Endodermal cell (in vitro differentiated cells): ENCODE results near the gene GABBR1. TPM values are rescaled to one million over a fixed set of nuclear protein-coding genes. Genes with fewer than 3 reads are reported as not detected.

Source experiments
- DNase-seq: peaks from one replicate; pipeline ENCODE4 v3.0.0-alpha.2; 2017
- H3K27ac ChIP-seq: 2 replicates; pipeline ENCODE4 v1.5.1; 2013; ENCODE audit warnings: mild to moderate bottlenecking, low read depth, low read length, moderate library complexity
- H3K27me3 ChIP-seq: 2 replicates; pipeline ENCODE4 v1.6.1; 2013; ENCODE audit warnings: mild to moderate bottlenecking, low read length, moderate library complexity; ENCODE audit not compliant: insufficient read depth, control insufficient read depth, poor library complexity, severe bottlenecking
- H3K36me3 ChIP-seq: 2 replicates; pipeline ENCODE4 v1.7.0; 2013; ENCODE audit warnings: mild to moderate bottlenecking, low read length, moderate library complexity; ENCODE audit not compliant: control insufficient read depth, insufficient read depth
- H3K4me1 ChIP-seq: one replicate; pipeline ENCODE4 v1.7.0; 2013; ENCODE audit warnings: low read length; ENCODE audit not compliant: control insufficient read depth, insufficient read depth
- H3K4me3 ChIP-seq: 2 replicates; pipeline ENCODE4 v1.5.1; 2013; ENCODE audit warnings: mild to moderate bottlenecking, low read length, moderate library complexity
- H3K9ac ChIP-seq: 2 replicates; pipeline ENCODE4 v1.6.1; 2013; ENCODE audit warnings: mild to moderate bottlenecking, low read length, moderate library complexity; ENCODE audit not compliant: poor library complexity, severe bottlenecking; ENCODE audit errors: extremely low read depth
- H3K9me3 ChIP-seq: 2 replicates; pipeline ENCODE4 v1.6.1; 2013; ENCODE audit warnings: mild to moderate bottlenecking, low read length, moderate library complexity; ENCODE audit not compliant: control insufficient read depth
- H3K27ac Mint-ChIP-seq: 2 replicates; pipeline ENCODE4 v1.8.0; 2020; ENCODE audit warnings: mixed read lengths
- H3K27me3 Mint-ChIP-seq: 2 replicates; pipeline ENCODE4 v1.8.0; 2021; ENCODE audit warnings: mild to moderate bottlenecking, mixed read lengths; ENCODE audit not compliant: insufficient read depth
- H3K36me3 Mint-ChIP-seq: 2 replicates; pipeline ENCODE4 v1.8.0; 2020; ENCODE audit warnings: low read depth, mixed read lengths
- H3K4me1 Mint-ChIP-seq: 2 replicates; pipeline ENCODE4 v1.8.0; 2020; ENCODE audit warnings: mixed read lengths
- H3K4me3 Mint-ChIP-seq: 2 replicates; pipeline ENCODE4 v1.8.0; 2020; ENCODE audit warnings: mild to moderate bottlenecking, moderate library complexity, mixed read lengths
- H3K9me3 Mint-ChIP-seq: 2 replicates; pipeline ENCODE4 v1.8.0; 2020; ENCODE audit warnings: mild to moderate bottlenecking, mixed read lengths
- CTCF ChIP-seq: fragments of 200-600 bp; sonication (generic); conservative IDR thresholded peaks from 2 replicates; pipeline ENCODE4 v1.5.0; 2021; ENCODE audit warnings: antibody characterized with exemption, mild to moderate bottlenecking
- WGBS, 2 experiments: methylation state at CpG; one replicate each; pipeline versions ENCODE4 v1.1.5 to v1.1.7; 2013; ENCODE audit warnings: missing lambda C conversion rate in 2 of 2, mixed read lengths in 1 of 2; ENCODE audit not compliant: insufficient coverage in 1 of 2, insufficient read length in 1 of 2; 5-methylcytosine and 5-hydroxymethylcytosine counted together
- total RNA-seq, 2 donors: library from RNA; stranded (reverse); fragmentation: NEBNext Ultra II Directional in 1 of 2; extraction: Animal tissue kit (Norgen Biotek cat#: 25700) in 1 of 2; gene quantifications; 2 replicates in 1 of 2; 3 replicates in 1 of 2; pipeline ENCODE4 v1.2.1, GENCODE V29; 2021

Gene GABBR1
- total RNA-seq, 2 donors from 2014 or later, result 81.8 to 99.1 TPM

GRCh38 chr6:29641430-29642148 is 8.6 kb upstream of the GABBR1 start:
- no peaks in the 10 kb centered on the region for H3K27me3 ChIP-seq
- H3K9me3 Mint-ChIP-seq, result no peaks in the 10 kb centered on the region
- H3K27ac Mint-ChIP-seq, result no peak overlapping the region
- no peak overlapping the region for H3K4me3 Mint-ChIP-seq
- no peaks in the 10 kb centered on the region for H3K9me3 ChIP-seq
- H3K36me3 Mint-ChIP-seq, result no peaks in the 10 kb centered on the region
- DNase-seq, result no peak
- peaks cover 8% of the 10 kb centered on the region for H3K4me1 Mint-ChIP-seq
- TF ChIP-seq CTCF, result no peak
- WGBS, 2 experiments, result 58 to 68% methylated on average over 3 of the region's 3 CpGs
- H3K4me3 ChIP-seq, result no peak overlapping the region
- no peak overlapping the region for H3K27ac ChIP-seq
- H3K4me1 ChIP-seq, result no peaks in the 10 kb centered on the region
- no peaks in the 10 kb centered on the region for H3K27me3 Mint-ChIP-seq
- H3K36me3 ChIP-seq, result no peaks in the 10 kb centered on the region
- H3K9ac ChIP-seq, result no peak overlapping the region

GRCh38 chr6:29637247-29637646 is 4.3 kb upstream of the GABBR1 start:
- no peak for DNase-seq
- Histone ChIP-seq H3K4me1 (no peaks in the 10 kb centered on the region), H3K9ac (no peak overlapping the region), H3K9me3 (no peaks in the 10 kb centered on the region), H3K4me3 (no peak overlapping the region), H3K36me3 (no peaks in the 10 kb centered on the region), H3K27me3 (no peaks in the 10 kb centered on the region), H3K27ac (no peak overlapping the region)
- no peak for TF ChIP-seq CTCF
- no peak overlapping the region for H3K4me3 Mint-ChIP-seq
- 96 to 100% methylated on average over 1 to 9 of the region's 9 CpGs for WGBS, 2 experiments
- H3K36me3 Mint-ChIP-seq, result no peaks in the 10 kb centered on the region
- no peaks in the 10 kb centered on the region for H3K27me3 Mint-ChIP-seq
- H3K4me1 Mint-ChIP-seq, result peaks cover 20% of the 10 kb centered on the region
- no peaks in the 10 kb centered on the region for H3K9me3 Mint-ChIP-seq
- H3K27ac Mint-ChIP-seq, result no peak overlapping the region

- peak overlapping the region; percentile 80 for H3K4me3 Mint-ChIP-seq
- H3K9me3 Mint-ChIP-seq, result no peaks in the 10 kb centered on the region
- peak overlapping the region; percentile 92 for H3K4me3 ChIP-seq
- peak overlapping the region; percentile 79 for H3K27ac ChIP-seq
- H3K9ac ChIP-seq, result peak overlapping the region; percentile 33
- H3K4me1 Mint-ChIP-seq, result peaks cover 35% of the 10 kb centered on the region
- no peaks in the 10 kb centered on the region for H3K9me3 ChIP-seq
- no peak for TF ChIP-seq CTCF
- H3K36me3 Mint-ChIP-seq, result no peaks in the 10 kb centered on the region
- H3K36me3 ChIP-seq, result no peaks in the 10 kb centered on the region
- H3K27ac Mint-ChIP-seq, result peak overlapping the region; percentile 77
- WGBS, 2 experiments, result 1 to 2% methylated on average over 9 of the region's 9 CpGs
- peaks cover 10% of the 10 kb centered on the region for H3K27me3 ChIP-seq
- DNase-seq, result no peak
- no peaks in the 10 kb centered on the region for H3K4me1 ChIP-seq
- H3K27me3 Mint-ChIP-seq, result peaks cover 18% of the 10 kb centered on the region
Measured at GRCh38 chr6:29633534-29633905, 537 bp upstream of the GABBR1 start.
